ENCODE data around the gene SLC30A10. TPM values are rescaled to one million over a fixed set of nuclear protein-coding genes. Genes with fewer than 3 reads are reported as not detected.
"Not testable (repeated sequence)": the region's sequence is repeated elsewhere in the genome, so short reads cannot be mapped to it uniquely, and the experiment has no call there.

SLC30A10 gene
- total RNA-seq, 2 donors from 2014 or later, result 0.09 TPM; not detected in 1

GRCh38 chr1:219875860-219876259, 52.5 kb downstream of the SLC30A10 start:
- no peak for DNase-seq
- Histone ChIP-seq H3K27me3 (ENCODE audit: control insufficient read depth, insufficient read depth, low read length, poor library complexity, severe bottlenecking) (no peaks in the 10 kb centered on the region), H3K4me1 (ENCODE audit: control insufficient read depth, insufficient read depth, low read length) (no peaks in the 10 kb centered on the region), H3K4me3 (ENCODE audit: low read length) (no peak overlapping the region), H3K27ac (ENCODE audit: low read depth, low read length) (no peak overlapping the region), H3K9me3 (ENCODE audit: control insufficient read depth, low read length) (no peaks in the 10 kb centered on the region), H3K9ac (ENCODE audit: extremely low read depth, low read length, poor library complexity, severe bottlenecking) (no peak overlapping the region), H3K36me3 (ENCODE audit: control insufficient read depth, insufficient read depth, low read length) (no peaks in the 10 kb centered on the region)
- no peaks in the 10 kb centered on the region for H3K36me3 Mint-ChIP-seq (ENCODE audit: low read depth)
- H3K9me3 Mint-ChIP-seq, result no peaks in the 10 kb centered on the region
- no peak overlapping the region for H3K27ac Mint-ChIP-seq
- peaks cover 2% of the 10 kb centered on the region for H3K27me3 Mint-ChIP-seq (ENCODE audit: insufficient read depth)
- no peak overlapping the region for H3K4me3 Mint-ChIP-seq
- TF ChIP-seq CTCF (conservative IDR thresholded peaks at IDR 0.05), result no peak
- 64% methylated on average over 2 of the region's 3 CpGs; no CpG with 5 or more reads in 1 of the 2 experiments for WGBS, 2 experiments (ENCODE audit: insufficient coverage in 1 of 2, insufficient read length in 1 of 2)
- H3K4me1 Mint-ChIP-seq, result peaks cover 23% of the 10 kb centered on the region

GRCh38 chr1:219872538-219872937, 55.8 kb downstream of the SLC30A10 start:
- H3K4me3 Mint-ChIP-seq; H3K4me3 ChIP-seq (ENCODE audit: low read length); H3K27me3 ChIP-seq (ENCODE audit: control insufficient read depth, insufficient read depth, low read length, poor library complexity, severe bottlenecking); H3K9me3 ChIP-seq (ENCODE audit: control insufficient read depth, low read length); H3K27ac ChIP-seq (ENCODE audit: low read depth, low read length); H3K27me3 Mint-ChIP-seq (ENCODE audit: insufficient read depth); DNase-seq; H3K9me3 Mint-ChIP-seq; H3K36me3 ChIP-seq (ENCODE audit: control insufficient read depth, insufficient read depth, low read length); H3K36me3 Mint-ChIP-seq (ENCODE audit: low read depth); H3K4me1 ChIP-seq (ENCODE audit: control insufficient read depth, insufficient read depth, low read length); H3K9ac ChIP-seq (ENCODE audit: extremely low read depth, low read length, poor library complexity, severe bottlenecking); H3K27ac Mint-ChIP-seq: not testable (repeated sequence)
- WGBS, 2 experiments (ENCODE audit: insufficient coverage in 1 of 2, insufficient read length in 1 of 2), result no CpG with 5 or more reads among the region's 1 CpG
- peaks cover 25% of the 10 kb centered on the region for H3K4me1 Mint-ChIP-seq

GRCh38 chr1:219871427-219872057, 56.8 kb downstream of the SLC30A10 start:
- Mint-ChIP-seq H3K4me3 (no peak overlapping the region), H3K27ac (no peak overlapping the region), H3K4me1 (peaks cover 25% of the 10 kb centered on the region), H3K9me3 (peaks cover 6% of the 10 kb centered on the region), H3K36me3 (ENCODE audit: low read depth) (no peaks in the 10 kb centered on the region), H3K27me3 (ENCODE audit: insufficient read depth) (peaks cover 2% of the 10 kb centered on the region)
- H3K27me3 ChIP-seq (ENCODE audit: control insufficient read depth, insufficient read depth, low read length, poor library complexity, severe bottlenecking), result no peaks in the 10 kb centered on the region
- peak; percentile 44 for DNase-seq
- no peak overlapping the region for H3K4me3 ChIP-seq (ENCODE audit: low read length)
- H3K27ac ChIP-seq (ENCODE audit: low read depth, low read length), result no peak overlapping the region
- 52% methylated on average over 3 of the region's 3 CpGs; no CpG with 5 or more reads in 1 of the 2 experiments for WGBS, 2 experiments (ENCODE audit: insufficient coverage in 1 of 2, insufficient read length in 1 of 2)
- H3K4me1 ChIP-seq (ENCODE audit: control insufficient read depth, insufficient read depth, low read length), result no peaks in the 10 kb centered on the region
- TF ChIP-seq CTCF (conservative IDR thresholded peaks at IDR 0.05), result no peak
- no peaks in the 10 kb centered on the region for H3K9me3 ChIP-seq (ENCODE audit: control insufficient read depth, low read length)
- H3K36me3 ChIP-seq (ENCODE audit: control insufficient read depth, insufficient read depth, low read length), result no peaks in the 10 kb centered on the region
- no peak overlapping the region for H3K9ac ChIP-seq (ENCODE audit: extremely low read depth, low read length, poor library complexity, severe bottlenecking)

GRCh38 chr1:219868615-219869014, 59.7 kb downstream of the SLC30A10 start:
- not testable (repeated sequence) for H3K9me3 ChIP-seq (ENCODE audit: control insufficient read depth, low read length); H3K9ac ChIP-seq (ENCODE audit: extremely low read depth, low read length, poor library complexity, severe bottlenecking); DNase-seq; H3K4me1 ChIP-seq (ENCODE audit: control insufficient read depth, insufficient read depth, low read length); H3K4me3 ChIP-seq (ENCODE audit: low read length); H3K36me3 Mint-ChIP-seq (ENCODE audit: low read depth); H3K36me3 ChIP-seq (ENCODE audit: control insufficient read depth, insufficient read depth, low read length); H3K27me3 ChIP-seq (ENCODE audit: control insufficient read depth, insufficient read depth, low read length, poor library complexity, severe bottlenecking); H3K27ac Mint-ChIP-seq; H3K4me3 Mint-ChIP-seq; H3K27me3 Mint-ChIP-seq (ENCODE audit: insufficient read depth); H3K27ac ChIP-seq (ENCODE audit: low read depth, low read length)
- no CpG with 5 or more reads among the region's 3 CpGs for WGBS, 2 experiments (ENCODE audit: insufficient coverage in 1 of 2, insufficient read length in 1 of 2)
- H3K4me1 Mint-ChIP-seq, result peaks cover 23% of the 10 kb centered on the region
- H3K9me3 Mint-ChIP-seq, result peaks cover 21% of the 10 kb centered on the region

Other genes starting within 250 kb of the SLC30A10 start
- gene EPRS1, start 117.9 kb upstream of the SLC30A10 start, total RNA-seq, result 10 to 100 TPM; 85.9 to 93.3 TPM
- 10 to 100 TPM; 13.1 to 15.6 TPM for gene BPNT1, start 161.2 kb upstream of the SLC30A10 start, total RNA-seq
- gene IARS2, start 165.6 kb upstream of the SLC30A10 start, total RNA-seq, result 10 to 100 TPM; 78.2 to 89.4 TPM

Measured in endodermal cell (in vitro differentiated cells).